Suppressor macrophage (primary cell): ENCODE measurements around the gene LRBA.

Experiments
- DNase-seq, 4 experiments: peaks; one replicate each; pipeline ENCODE4 v3.0.0-alpha.2; 2020 to 2022

LRBA gene

GRCh38 chr4:150874338-150875226 is 140.5 kb downstream of the LRBA start:
- DNase-seq: no peak

GRCh38 chr4:150867148-150867547 is 147.9 kb downstream of the LRBA start:
- peak; percentile 59 to 94 (median 88) for DNase-seq

- no peak for DNase-seq
Observed at GRCh38 chr4:150863456-150863855, 151.6 kb downstream of the LRBA start.

- no peak for DNase-seq
Observed at GRCh38 chr4:150862829-150863228, 152.3 kb downstream of the LRBA start.

DNA sequence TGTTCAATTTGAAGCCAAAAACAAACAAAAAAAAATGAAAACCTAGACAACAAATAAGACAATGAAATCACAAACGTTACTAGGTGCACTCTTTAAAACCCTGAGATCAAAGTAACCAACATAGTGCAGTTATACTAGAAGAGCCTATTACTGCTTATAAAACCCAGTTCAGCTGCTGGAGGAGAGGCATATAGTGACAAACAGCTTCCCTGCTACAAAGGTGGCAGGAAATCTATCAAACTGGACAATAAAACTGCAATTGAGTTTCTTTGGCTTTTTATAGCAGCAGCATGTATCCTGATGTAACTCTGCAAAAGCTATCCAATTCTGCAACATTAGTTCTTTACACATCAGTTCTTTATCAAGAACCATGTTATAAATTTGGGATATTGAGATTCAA is 155.6 kb downstream of the LRBA start:
- no peak for DNase-seq

DNA sequence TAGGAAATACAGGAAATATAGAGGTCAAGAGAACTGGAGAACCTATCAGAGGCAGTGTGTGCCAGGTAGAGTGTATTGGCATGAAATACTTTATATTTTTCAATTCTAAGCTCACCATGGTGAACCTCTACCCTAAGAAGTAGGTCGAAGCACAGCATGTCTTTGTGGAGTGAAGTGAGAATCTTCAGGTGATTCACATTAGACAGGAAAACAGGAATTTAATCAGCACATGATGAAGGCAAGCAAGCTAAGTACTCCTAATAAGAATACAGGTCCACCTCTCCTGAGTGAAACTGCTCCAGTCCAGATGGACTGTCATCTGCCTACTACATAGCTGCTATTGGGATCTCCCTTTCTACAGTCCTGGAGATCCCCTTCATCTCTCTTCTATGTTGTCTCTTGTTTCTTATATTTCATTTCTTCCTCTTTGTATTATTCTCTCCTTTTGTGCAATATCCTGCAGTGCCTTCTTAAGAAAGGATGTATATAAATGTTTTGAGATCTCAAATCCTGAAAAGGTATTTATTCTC is 159.0 kb downstream of the LRBA start:
- no peak for DNase-seq

GRCh38 chr4:150854600-150854999 is 160.5 kb downstream of the LRBA start:
- DNase-seq: no peak

GRCh38 chr4:150853882-150854281 is 161.2 kb downstream of the LRBA start:
- DNase-seq: no peak

- DNase-seq: peak; percentile 17 to 72 (median 46)
Observed at GRCh38 chr4:150852216-150852615, 162.9 kb downstream of the LRBA start.

GRCh38 chr4:150849016-150849415 is 166.1 kb downstream of the LRBA start:
- DNase-seq: no peak

GRCh38 chr4:150828159-150828558 is 186.9 kb downstream of the LRBA start:
- DNase-seq: peak; percentile 1 to 18 (median 5)

DNA sequence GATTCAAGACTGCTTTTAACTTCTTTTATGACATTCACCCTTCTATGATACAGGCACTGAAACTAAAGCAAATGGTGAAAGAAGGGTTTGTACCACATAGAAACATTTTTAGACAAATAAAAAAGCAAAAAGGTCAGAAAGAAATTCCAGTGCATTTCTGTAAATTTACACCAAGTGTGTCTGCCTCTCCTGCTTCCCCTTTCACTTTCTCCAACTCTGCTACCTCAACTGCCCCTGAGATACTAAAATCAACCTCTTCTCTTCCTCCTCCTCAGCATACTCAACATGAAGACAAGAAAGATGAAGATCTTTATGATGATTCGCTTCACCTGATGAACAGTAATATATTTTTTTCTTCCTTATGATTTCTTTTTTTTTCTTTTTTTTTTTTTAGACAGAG is 187.9 kb downstream of the LRBA start:
- DNase-seq: no peak

DNA sequence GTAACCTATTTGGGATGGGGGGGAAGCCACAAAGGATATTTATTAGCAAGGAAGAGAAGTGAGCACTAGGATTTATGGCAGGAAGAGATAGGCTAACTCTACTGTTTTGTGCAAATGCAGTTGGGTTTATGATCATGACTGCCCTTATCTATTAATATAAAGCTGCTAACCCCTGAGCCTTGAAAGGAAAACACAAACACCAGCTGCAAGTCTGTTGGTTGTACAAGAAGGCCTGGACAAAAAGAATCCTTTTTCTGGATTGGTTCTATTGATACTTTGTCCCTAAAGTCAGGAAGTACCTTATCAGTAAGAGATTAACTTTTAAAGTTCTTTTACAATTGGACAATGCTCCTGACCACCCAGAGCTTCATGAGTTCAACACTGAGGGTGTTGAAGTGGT is 188.8 kb downstream of the LRBA start:
- no peak for DNase-seq

DNA sequence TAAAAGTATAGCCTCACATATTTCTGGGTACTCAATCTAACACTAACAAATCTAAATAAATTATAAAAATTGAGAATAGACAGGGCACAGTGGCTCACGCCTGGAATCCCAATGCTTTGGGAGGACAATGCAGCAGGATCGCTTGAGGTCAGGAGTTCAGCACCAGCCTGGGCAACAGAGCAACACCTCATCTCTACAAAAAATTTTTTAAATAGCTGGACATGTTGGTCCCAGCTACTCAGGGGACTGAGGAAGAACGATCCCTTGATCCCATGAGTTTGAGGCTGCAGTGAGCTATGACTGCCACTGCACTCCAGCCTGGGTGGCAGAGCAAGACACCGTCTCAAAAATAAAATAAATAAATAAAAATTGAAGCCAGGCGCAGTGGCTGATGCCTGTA is 192.7 kb downstream of the LRBA start:
- no peak for DNase-seq

GRCh38 chr4:150821641-150822040 is 193.4 kb downstream of the LRBA start:
- no peak for DNase-seq

DNA sequence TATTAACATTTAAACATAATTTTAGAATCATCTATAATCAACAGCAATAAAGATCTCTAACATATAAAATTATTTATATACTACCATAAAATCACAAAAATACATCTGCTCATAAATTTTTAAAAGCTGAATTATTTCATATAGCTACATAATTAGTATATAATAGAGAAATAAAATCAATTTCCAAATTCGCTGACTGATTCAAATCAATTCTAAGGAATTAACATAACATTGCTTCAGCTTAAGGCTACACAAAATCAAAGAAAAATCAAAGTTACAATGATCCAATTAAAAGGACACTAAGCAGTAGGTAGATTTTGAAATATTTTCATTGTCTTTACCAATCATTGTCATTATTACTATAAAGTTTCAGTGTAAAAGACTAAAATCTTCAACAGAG is 194.7 kb downstream of the LRBA start:
- no peak for DNase-seq

DNA sequence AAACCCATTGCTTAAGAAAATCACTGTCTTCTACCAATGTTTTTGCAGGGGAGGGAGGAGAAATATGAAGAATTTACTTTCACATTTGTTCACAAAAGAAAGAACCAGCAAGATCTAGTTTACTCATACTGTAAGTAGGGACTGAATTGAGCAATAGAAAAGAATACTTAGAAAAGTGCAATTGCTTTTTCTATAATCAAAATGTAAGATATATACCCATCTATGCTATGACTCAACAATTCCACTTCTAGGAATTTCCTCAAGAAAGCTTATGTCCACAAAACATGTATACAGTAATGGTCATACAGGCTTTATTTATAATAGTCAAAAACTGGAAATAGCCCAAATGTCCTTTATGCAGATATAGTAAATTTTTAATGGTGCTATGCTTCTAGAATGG is 196.4 kb downstream of the LRBA start:
- DNase-seq: peak in 1 of 4 experiments; percentile 2

- no peak for DNase-seq
Observed at GRCh38 chr4:150817804-150818528, 197.1 kb downstream of the LRBA start.

DNA sequence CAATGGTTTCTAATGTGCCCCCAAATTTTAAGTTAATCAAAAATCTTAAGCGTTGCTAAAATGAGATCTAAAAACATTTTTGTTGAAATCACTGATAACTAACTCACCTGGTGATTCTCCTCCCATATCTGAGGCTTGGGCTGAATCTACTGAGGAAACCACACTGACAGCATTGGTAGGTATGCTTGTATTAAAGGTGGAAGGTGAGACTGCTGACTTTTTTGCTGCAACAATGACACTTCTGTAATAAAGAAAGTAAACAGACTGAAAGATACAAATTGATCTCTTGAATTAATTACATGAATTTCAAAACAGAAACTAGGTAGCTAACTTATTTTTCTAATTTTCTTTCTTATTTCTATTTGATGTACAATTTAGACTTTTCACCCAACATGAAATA is 198.1 kb downstream of the LRBA start:
- no peak for DNase-seq

DNA sequence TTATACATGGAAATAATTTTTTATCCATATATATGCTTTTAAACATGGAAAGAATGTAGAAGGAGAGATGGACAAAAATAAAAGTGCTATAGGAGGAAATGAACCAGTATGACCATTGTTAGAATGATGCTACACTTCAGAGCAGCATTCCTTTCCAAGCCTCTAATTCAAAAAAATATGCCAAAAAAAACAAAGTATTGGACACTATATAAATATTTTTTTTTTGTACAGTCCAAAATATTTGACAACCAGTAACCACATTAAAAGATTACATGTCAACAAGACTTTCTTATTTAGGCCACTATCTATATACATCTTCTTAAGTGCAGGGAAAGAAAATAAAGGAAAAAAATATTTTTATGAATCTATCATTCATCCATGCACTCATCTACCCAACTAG is 198.6 kb downstream of the LRBA start:
- DNase-seq: no peak

DNA sequence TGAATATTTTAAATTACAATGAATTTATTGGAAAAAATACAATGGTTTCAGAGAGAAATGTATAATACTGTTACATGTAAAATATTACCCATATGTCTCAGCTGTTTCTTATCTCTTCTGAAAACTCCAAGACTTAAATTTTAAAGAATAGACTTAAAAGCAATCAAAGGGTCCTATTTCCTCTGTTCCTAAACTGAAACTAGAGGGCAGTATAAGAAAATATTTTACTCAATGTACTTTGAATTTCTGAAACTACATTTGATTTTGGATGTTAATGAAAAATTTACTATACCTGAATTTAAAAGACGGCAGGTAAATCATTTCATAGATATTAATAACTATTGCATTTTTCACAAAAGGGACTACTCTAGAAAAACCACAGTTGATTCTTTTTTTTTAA is 200.2 kb downstream of the LRBA start:
- DNase-seq: no peak

- no peak for DNase-seq
Observed at GRCh38 chr4:150805183-150806025, 209.7 kb downstream of the LRBA start.

DNA sequence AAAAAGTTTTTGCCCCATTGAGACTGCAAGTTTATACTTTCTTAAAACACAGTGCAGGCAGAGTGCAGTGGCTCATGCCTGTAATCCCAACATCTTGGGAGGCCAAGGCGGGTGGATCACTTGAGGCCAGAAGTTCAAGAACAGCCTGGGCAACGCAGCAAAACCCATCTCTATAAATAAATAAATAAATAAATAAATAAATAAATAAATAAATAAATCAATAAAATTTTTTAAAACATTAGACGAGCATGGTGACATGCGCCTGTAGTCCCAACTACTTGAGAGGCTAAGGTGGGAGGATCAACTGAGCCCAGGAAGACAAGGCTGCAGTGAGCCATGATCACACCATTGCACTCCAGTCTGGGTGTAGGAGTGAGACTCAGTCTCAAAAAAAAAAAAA is 213.3 kb downstream of the LRBA start:
- DNase-seq: no peak
